HepG2 (cell line): ENCODE data around the gene SLC9A4. TPM values are rescaled to one million over a fixed set of nuclear protein-coding genes. Genes with fewer than 3 reads are reported as not detected.

ENCODE experiments used
- ATAC-seq: fragments of 200-7000 bp; cut with Tn5 transposase; 3 replicates; pipeline ENCODE4 v1.9.1; 2020; ENCODE audit warnings: mild to moderate bottlenecking, moderate library complexity
- BruUV-seq: library from RNA; stranded (reverse); fragments of 400-500 nt; replicated peaks from 2 replicates; lab custom pipeline; 2021; lab: Mats Ljungman, UMichigan
- CTCF ChIA-PET: fragments of 300-600 bp; formaldehyde crosslinking; extraction: SDS; loops from one replicate; lab custom pipeline; 2021; ENCODE audit warnings: low total read pairs, inconsistent platforms, low intra/inter-chr PET ratio; lab: Yijun Ruan, JAX
- POLR2A ChIA-PET: fragments of 350-600 bp; sonication (Branson Sonifier 250); formaldehyde crosslinking; loops from one replicate; lab custom pipeline; 2020; ENCODE audit warnings: antibody characterized with exemption, inconsistent platforms; lab: Yijun Ruan, JAX
- DNase-seq: peaks from one replicate; pipeline ENCODE4 v3.0.0-alpha.2; 2015; ENCODE audit warnings: low spot score
- FAIRE-seq: peaks from 3 replicates; lab custom pipeline; 2011; peaks lifted over from hg19 to GRCh38; lab: Jason Lieb, UNC
- H2AFZ ChIP-seq: one replicate; pipeline ENCODE4 v1.6.1; 2011; ENCODE audit warnings: low read length, inconsistent platforms
- H3K27ac ChIP-seq: fragments of 300-600 bp; 3 replicates; pipeline ENCODE4 v1.8.0; 2011; ENCODE audit warnings: mixed run types, mild to moderate bottlenecking, mixed read lengths, low read length, inconsistent platforms; ENCODE audit not compliant: insufficient read depth; ENCODE audit errors: extremely low read length
- H3K27me3 ChIP-seq, 2 experiments: fragments of 200-600 bp in 1 of 2; 2 replicates in 1 of 2; 3 replicates in 1 of 2; pipeline versions ENCODE4 v1.6.0 to v1.8.0; 2011; ENCODE audit warnings: low read length in 2 of 2, mild to moderate bottlenecking in 2 of 2, moderate library complexity in 2 of 2, inconsistent platforms in 1 of 2; ENCODE audit not compliant: insufficient read depth in 2 of 2, control insufficient read depth in 1 of 2
- H3K36me3 ChIP-seq, 2 experiments: fragments of 200-600 bp in 1 of 2; replicated peaks in 1 of 2; 2 replicates in 1 of 2; 3 replicates in 1 of 2; pipeline versions ENCODE4 v1.5.1 to v1.8.0; 2011; ENCODE audit warnings: low read length in 2 of 2, inconsistent platforms in 1 of 2; ENCODE audit not compliant: insufficient read depth in 2 of 2, control insufficient read depth in 1 of 2
- H3K4me1 ChIP-seq: 2 replicates; pipeline ENCODE4 v1.5.1; 2012; ENCODE audit warnings: low read length, inconsistent platforms; ENCODE audit not compliant: insufficient read depth
- H3K4me2 ChIP-seq: 2 replicates; pipeline ENCODE4 v1.6.0; 2011; ENCODE audit warnings: low read depth, low read length, inconsistent platforms
- H3K4me3 ChIP-seq, 3 experiments: fragments of 200-600 bp in 1 of 3; sonication (generic), shearing (Covaris generic) in 1 of 3; replicated peaks in 1 of 3; 2 replicates each; pipeline ENCODE4 v1.5.1; 2011 to 2016; ENCODE audit warnings: low read length in 3 of 3, inconsistent platforms in 2 of 3, low read depth in 2 of 3, mild to moderate bottlenecking in 2 of 3, control low read depth in 1 of 3, mixed read lengths in 1 of 3; ENCODE audit not compliant: insufficient read depth in 1 of 3
- H3K79me2 ChIP-seq: one replicate; pipeline ENCODE4 v1.6.1; 2011; ENCODE audit warnings: low read length, inconsistent platforms; ENCODE audit not compliant: insufficient read depth
- H3K9ac ChIP-seq: 2 replicates; pipeline ENCODE4 v1.6.0; 2011; ENCODE audit warnings: mild to moderate bottlenecking, low read depth, low read length, inconsistent platforms; ENCODE audit not compliant: insufficient read depth
- H3K9me3 ChIP-seq: 2 replicates; pipeline ENCODE4 v1.5.1; 2012; ENCODE audit warnings: mild to moderate bottlenecking, low read length
- H4K20me1 ChIP-seq: 2 replicates; pipeline ENCODE4 v1.6.0; 2011; ENCODE audit warnings: inconsistent platforms, mild to moderate bottlenecking, low read length, moderate library complexity; ENCODE audit not compliant: insufficient read depth
- CBX1 ChIP-seq: IDR thresholded peaks from one replicate; pipeline ENCODE4 v1.6.1; 2016; ENCODE audit warnings: antibody characterized with exemption, low read depth
- CBX5 ChIP-seq: sonication (generic); formaldehyde crosslinking; IDR thresholded peaks from 2 replicates; pipeline ENCODE4 v1.4.0; 2020; ENCODE audit warnings: missing genetic modification reagents, borderline replicate concordance
- CEBPG ChIP-seq: IDR thresholded peaks from 2 replicates; pipeline ENCODE4 v1.6.1; 2016
- KMT2B ChIP-seq: IDR thresholded peaks from 2 replicates; pipeline ENCODE4 v1.6.1; 2016; ENCODE audit warnings: missing genetic modification reagents, missing compliant biosample characterization
- NFIB ChIP-seq: sonication (generic); formaldehyde crosslinking; IDR thresholded peaks from 2 replicates; pipeline ENCODE4 v1.9.0; 2021; ENCODE audit warnings: missing genetic modification reagents, mild to moderate bottlenecking, borderline replicate concordance
- SOX6 ChIP-seq, 2 experiments: fragments of 450-650 bp in 1 of 2; sonication (generic) in 1 of 2; formaldehyde crosslinking in 1 of 2; IDR thresholded peaks; 2 replicates each; pipeline versions ENCODE4 v1.4.0 to v1.6.1; 2017 to 2020; ENCODE audit warnings: antibody characterized with exemption in 1 of 2, mild to moderate bottlenecking in 1 of 2, missing genetic modification reagents in 1 of 2
- ZNF317 ChIP-seq: sonication (generic); formaldehyde crosslinking; IDR thresholded peaks from 2 replicates; pipeline ENCODE4 v1.5.0; 2020; ENCODE audit warnings: mild to moderate bottlenecking, missing genetic modification reagents
- ZNF484 ChIP-seq: sonication (generic); formaldehyde crosslinking; IDR thresholded peaks from 2 replicates; pipeline ENCODE4 v1.5.1; 2020; ENCODE audit warnings: mild to moderate bottlenecking, low read depth, missing genetic modification reagents, borderline replicate concordance
- ZNF7 ChIP-seq: IDR thresholded peaks from 2 replicates; pipeline ENCODE4 v1.6.1; 2016; ENCODE audit warnings: missing biosample characterization, missing genetic modification reagents
- WGBS: methylation state at CpG from one replicate; pipeline ENCODE4 v1.1.6; 2017; ENCODE audit warnings: low lambda C conversion rate; 5-methylcytosine and 5-hydroxymethylcytosine counted together
- in situ Hi-C: cut with HindIII; loops from 2 replicates; pipeline ENCODE4 v1.10.0; 2017; ENCODE audit warnings: low pct_unique_long_range_greater_than_20kb; ENCODE audit not compliant: extremely low pct_ligation_motif_present
- intact Hi-C: fragments of 100-400 bp; cut with micrococcal nuclease; formaldehyde crosslinking; loops from one replicate; pipeline ENCODE4 v1.10.0; 2022; ENCODE audit not compliant: unreplicated experiment
- polyA plus RNA-seq, 8 experiments: library from polyadenylated mRNA; depleted of rRNA in 3 of 8; stranded (reverse) in 7 of 8; unstranded in 1 of 8; fragments of >200 nt; fragmentation: Illumina TruSeq in 4 of 8; extraction: Trizol in 4 of 8; gene quantifications; 2 replicates each; pipeline versions ENCODE4 v1.2.1 to v1.2.3, GENCODE V29; 2011 to 2016; ENCODE audit warnings: low read depth in 4 of 8, missing spikeins in 1 of 8, mixed read lengths in 1 of 8; ENCODE audit not compliant: insufficient read depth in 1 of 8
- total RNA-seq, 5 experiments: library from RNA; depleted of rRNA; stranded (reverse); fragments of >200 nt; fragmentation: Illumina TruSeq; extraction: Trizol; gene quantifications; 2 replicates each; pipeline ENCODE4 v1.2.3, GENCODE V29; 2016; ENCODE audit warnings: low read depth in 1 of 5
- TF ChIP-seq, protein P1 (sequence below): sonication (generic); formaldehyde crosslinking; IDR thresholded peaks from 2 replicates; pipeline ENCODE4 v1.9.0; 2021; ENCODE audit warnings: missing genetic modification reagents, borderline replicate concordance
- TF ChIP-seq, protein P2 (sequence below): sonication (generic); formaldehyde crosslinking; IDR thresholded peaks from 2 replicates; pipeline ENCODE4 v1.4.0; 2020; ENCODE audit warnings: missing genetic modification reagents
- TF ChIP-seq, protein P3 (sequence below): IDR thresholded peaks from 2 replicates; pipeline ENCODE4 v1.6.1; 2016; ENCODE audit warnings: low read depth, missing genetic modification reagents, missing compliant biosample characterization

The SLC9A4 gene
- total and polyA plus RNA-seq, 2 of the 13 experiments (the other 11 are each of a cell fraction or from before 2014, with no cell fraction given) = not detected

DNA sequence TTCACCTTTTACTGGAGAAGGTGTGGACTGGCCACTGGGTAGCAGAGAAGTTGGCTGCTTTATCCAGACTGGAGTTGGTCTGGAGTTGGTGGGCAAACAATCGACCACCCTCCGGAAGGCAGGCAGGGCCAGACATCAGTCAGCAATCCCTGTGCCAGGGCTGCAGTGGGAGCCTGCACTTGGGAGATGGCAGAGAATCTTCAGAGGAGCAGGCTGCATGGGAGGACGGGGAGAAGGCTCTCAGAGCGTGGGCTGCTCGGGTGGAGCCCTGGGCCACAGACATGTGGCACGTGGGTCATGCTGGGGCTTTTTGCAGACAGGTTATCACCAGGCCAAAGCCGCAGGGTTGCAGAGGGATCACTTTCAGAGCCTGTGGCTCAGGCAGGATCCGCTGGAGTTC lies 29.6 kb downstream of the SLC9A4 start:
- H4K20me1 ChIP-seq = no peaks in the 10 kb centered on the region
- no peak; the same call in 2 of the 3 replicates for ATAC-seq
- in situ Hi-C loops = no loop called here
- TF ChIP-seq, protein P1, sequence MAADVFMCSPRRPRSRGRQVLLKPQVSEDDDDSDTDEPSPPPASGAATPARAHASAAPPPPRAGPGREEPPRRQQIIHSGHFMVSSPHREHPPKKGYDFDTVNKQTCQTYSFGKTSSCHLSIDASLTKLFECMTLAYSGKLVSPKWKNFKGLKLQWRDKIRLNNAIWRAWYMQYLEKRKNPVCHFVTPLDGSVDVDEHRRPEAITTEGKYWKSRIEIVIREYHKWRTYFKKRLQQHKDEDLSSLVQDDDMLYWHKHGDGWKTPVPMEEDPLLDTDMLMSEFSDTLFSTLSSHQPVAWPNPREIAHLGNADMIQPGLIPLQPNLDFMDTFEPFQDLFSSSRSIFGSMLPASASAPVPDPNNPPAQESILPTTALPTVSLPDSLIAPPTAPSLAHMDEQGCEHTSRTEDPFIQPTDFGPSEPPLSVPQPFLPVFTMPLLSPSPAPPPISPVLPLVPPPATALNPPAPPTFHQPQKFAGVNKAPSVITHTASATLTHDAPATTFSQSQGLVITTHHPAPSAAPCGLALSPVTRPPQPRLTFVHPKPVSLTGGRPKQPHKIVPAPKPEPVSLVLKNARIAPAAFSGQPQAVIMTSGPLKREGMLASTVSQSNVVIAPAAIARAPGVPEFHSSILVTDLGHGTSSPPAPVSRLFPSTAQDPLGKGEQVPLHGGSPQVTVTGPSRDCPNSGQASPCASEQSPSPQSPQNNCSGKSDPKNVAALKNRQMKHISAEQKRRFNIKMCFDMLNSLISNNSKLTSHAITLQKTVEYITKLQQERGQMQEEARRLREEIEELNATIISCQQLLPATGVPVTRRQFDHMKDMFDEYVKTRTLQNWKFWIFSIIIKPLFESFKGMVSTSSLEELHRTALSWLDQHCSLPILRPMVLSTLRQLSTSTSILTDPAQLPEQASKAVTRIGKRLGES (CRISPR knock-in tag) = no peak
- no peak for TF ChIP-seq ZNF484
- no peak for TF ChIP-seq SOX6 (IDR thresholded peaks at IDR 0.05)
- TF ChIP-seq SOX6 (CRISPR knock-in tag; IDR thresholded peaks at IDR 0.05) = no peak
- no peak for TF ChIP-seq CBX5
- TF ChIP-seq, protein P2, sequence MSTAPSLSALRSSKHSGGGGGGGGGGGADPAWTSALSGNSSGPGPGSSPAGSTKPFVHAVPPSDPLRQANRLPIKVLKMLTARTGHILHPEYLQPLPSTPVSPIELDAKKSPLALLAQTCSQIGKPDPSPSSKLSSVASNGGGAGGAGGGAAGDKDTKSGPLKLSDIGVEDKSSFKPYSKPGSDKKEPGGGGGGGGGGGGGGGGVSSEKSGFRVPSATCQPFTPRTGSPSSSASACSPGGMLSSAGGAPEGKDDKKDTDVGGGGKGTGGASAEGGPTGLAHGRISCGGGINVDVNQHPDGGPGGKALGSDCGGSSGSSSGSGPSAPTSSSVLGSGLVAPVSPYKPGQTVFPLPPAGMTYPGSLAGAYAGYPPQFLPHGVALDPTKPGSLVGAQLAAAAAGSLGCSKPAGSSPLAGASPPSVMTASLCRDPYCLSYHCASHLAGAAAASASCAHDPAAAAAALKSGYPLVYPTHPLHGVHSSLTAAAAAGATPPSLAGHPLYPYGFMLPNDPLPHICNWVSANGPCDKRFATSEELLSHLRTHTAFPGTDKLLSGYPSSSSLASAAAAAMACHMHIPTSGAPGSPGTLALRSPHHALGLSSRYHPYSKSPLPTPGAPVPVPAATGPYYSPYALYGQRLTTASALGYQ = no peak
- no peak for TF ChIP-seq KMT2B (CRISPR knock-in tag)
- TF ChIP-seq ZNF7 (CRISPR knock-in tag) = no peak
- TF ChIP-seq CEBPG (CRISPR knock-in tag) = no peak
- TF ChIP-seq CBX1 = no peak
- no peak for TF ChIP-seq ZNF317
- no peak for TF ChIP-seq NFIB (CRISPR knock-in tag)
- TF ChIP-seq, protein P3, sequence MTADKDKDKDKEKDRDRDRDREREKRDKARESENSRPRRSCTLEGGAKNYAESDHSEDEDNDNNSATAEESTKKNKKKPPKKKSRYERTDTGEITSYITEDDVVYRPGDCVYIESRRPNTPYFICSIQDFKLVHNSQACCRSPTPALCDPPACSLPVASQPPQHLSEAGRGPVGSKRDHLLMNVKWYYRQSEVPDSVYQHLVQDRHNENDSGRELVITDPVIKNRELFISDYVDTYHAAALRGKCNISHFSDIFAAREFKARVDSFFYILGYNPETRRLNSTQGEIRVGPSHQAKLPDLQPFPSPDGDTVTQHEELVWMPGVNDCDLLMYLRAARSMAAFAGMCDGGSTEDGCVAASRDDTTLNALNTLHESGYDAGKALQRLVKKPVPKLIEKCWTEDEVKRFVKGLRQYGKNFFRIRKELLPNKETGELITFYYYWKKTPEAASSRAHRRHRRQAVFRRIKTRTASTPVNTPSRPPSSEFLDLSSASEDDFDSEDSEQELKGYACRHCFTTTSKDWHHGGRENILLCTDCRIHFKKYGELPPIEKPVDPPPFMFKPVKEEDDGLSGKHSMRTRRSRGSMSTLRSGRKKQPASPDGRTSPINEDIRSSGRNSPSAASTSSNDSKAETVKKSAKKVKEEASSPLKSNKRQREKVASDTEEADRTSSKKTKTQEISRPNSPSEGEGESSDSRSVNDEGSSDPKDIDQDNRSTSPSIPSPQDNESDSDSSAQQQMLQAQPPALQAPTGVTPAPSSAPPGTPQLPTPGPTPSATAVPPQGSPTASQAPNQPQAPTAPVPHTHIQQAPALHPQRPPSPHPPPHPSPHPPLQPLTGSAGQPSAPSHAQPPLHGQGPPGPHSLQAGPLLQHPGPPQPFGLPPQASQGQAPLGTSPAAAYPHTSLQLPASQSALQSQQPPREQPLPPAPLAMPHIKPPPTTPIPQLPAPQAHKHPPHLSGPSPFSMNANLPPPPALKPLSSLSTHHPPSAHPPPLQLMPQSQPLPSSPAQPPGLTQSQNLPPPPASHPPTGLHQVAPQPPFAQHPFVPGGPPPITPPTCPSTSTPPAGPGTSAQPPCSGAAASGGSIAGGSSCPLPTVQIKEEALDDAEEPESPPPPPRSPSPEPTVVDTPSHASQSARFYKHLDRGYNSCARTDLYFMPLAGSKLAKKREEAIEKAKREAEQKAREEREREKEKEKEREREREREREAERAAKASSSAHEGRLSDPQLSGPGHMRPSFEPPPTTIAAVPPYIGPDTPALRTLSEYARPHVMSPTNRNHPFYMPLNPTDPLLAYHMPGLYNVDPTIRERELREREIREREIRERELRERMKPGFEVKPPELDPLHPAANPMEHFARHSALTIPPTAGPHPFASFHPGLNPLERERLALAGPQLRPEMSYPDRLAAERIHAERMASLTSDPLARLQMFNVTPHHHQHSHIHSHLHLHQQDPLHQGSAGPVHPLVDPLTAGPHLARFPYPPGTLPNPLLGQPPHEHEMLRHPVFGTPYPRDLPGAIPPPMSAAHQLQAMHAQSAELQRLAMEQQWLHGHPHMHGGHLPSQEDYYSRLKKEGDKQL (CRISPR knock-in tag) = no peak

More for the DNA sequence above, 29.6 kb downstream of the SLC9A4 start:
- Histone ChIP-seq H2AFZ (no peak overlapping the region), H3K27me3 (peaks cover 0 to 8% of the 10 kb centered on the region in 2 experiments; a peak in 2 of 5 replicates), H3K27ac (no peak overlapping the region), H3K9ac (no peak overlapping the region), H3K79me2 (no peaks in the 10 kb centered on the region), H3K4me1 (no peaks in the 10 kb centered on the region), H3K36me3 (no peaks in the 10 kb centered on the region), H3K9me3 (no peaks in the 10 kb centered on the region), H3K4me3 (no peak overlapping the region), H3K4me2 (no peak overlapping the region)
- ChIA-PET POLR2A (no interaction called here), CTCF (no interaction called here)
- DNase-seq (no peak), FAIRE-seq (no peak)
- intact Hi-C loops = no loop called here
- 19% methylated on average over 4 of the region's 8 CpGs for WGBS
- no TSS peak for BruUV-seq
